Natural killer cell treated with Interleukin-12 subunit alpha and Interleukin-12 subunit beta and Interleukin-15 and Interleukin-18, amount 100 ng/mL, for 72 hours (primary cell): ENCODE measurements around the gene SCNM1. TPM values are rescaled to one million over a fixed set of nuclear protein-coding genes. Genes with fewer than 3 reads are reported as not detected.
"Not testable (repeated sequence)": the region's sequence is repeated elsewhere in the genome, so short reads cannot be mapped to it uniquely, and the experiment has no call there.

ENCODE experiments used
- ATAC-seq, 2 donors: fragments of 150-1000 bp; cut with Tn5 transposase in 1 of 2; sonication (Bioruptor Pico), chemical (Tn5 transposase) in 1 of 2; 2 replicates each; pipeline ENCODE4 v1.10.0; 2021
- DNase-seq: peaks from one replicate; pipeline ENCODE4 v3.0.0; 2022; ENCODE audit warnings: low spot score
- H3K27ac Mint-ChIP-seq, 2 donors: 1 replicate in 1 of 2; 2 replicates in 1 of 2; pipeline ENCODE4 v1.8.0; 2022; ENCODE audit warnings: mixed read lengths in 2 of 2, mild to moderate bottlenecking in 1 of 2, moderate library complexity in 1 of 2
- H3K27me3 Mint-ChIP-seq, 2 donors: 1 replicate in 1 of 2; 2 replicates in 1 of 2; pipeline ENCODE4 v1.8.0; 2022; ENCODE audit warnings: mixed read lengths in 2 of 2
- H3K36me3 Mint-ChIP-seq: one replicate; pipeline ENCODE4 v1.8.0; 2022; ENCODE audit warnings: mixed read lengths
- H3K4me1 Mint-ChIP-seq, 2 donors: 1 replicate in 1 of 2; 2 replicates in 1 of 2; pipeline ENCODE4 v1.8.0; 2022; ENCODE audit warnings: low read depth in 2 of 2, mixed read lengths in 2 of 2, mild to moderate bottlenecking in 1 of 2
- H3K4me3 Mint-ChIP-seq: one replicate; pipeline ENCODE4 v1.8.0; 2022; ENCODE audit warnings: mixed read lengths
- H3K9me3 Mint-ChIP-seq: 2 replicates; pipeline ENCODE4 v1.8.0; 2022; ENCODE audit warnings: mixed read lengths
- total RNA-seq, 2 donors: library from RNA; stranded (reverse); gene quantifications; one replicate each; pipeline ENCODE4 v1.2.3, GENCODE V29; 2022

Gene SCNM1
- total RNA-seq, 2 donors from 2014 or later = 55.2 to 63.2 TPM

DNA sequence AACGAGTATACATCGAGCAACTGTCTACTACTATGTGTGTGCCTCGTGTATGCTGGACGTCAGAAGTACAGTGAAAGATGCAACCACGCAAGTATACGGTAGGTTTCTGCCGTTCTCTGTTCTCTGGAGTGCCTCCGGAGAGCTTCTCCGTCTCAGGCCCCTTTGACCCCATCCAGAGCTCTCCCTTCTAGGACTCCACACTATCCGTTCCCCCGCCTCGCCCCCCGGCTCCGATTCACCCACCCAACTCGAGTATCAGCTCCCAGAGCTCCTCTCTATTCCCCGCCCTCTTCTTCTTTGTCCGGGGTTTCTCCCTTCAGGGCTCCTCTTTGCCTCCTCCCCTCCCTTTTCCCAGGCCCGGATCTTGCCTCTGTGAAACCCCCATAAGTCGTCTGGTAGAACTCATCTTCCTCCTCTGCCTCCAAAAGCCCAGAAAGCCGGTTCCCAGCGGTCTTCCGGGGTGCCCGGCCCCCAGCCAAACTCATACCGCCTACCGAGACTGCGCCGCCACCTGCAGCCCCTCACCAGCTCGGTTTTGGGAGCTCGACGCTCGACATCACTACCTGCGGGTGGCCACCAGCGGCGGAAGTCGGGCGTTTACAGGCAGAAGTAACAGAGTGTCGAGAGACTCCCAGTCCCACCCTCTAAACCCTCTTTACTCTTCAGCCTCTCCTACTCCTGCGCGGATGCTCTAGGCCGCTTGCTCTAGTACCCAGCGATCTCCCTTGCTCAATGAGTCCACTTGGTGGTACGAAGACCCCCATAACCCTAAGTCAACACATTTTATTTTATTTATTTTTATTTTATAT, 23.9 kb downstream of the SCNM1 start, which contains the start of gene VPS72:
VPS72 (minus strand) TSS at position 561 of the 809 bp plus-strand sequence; CDS start at position 485, 76 bp downstream.
- Mint-ChIP-seq H3K36me3 (no peaks in the 10 kb centered on the region), H3K27ac (peak within 1 kb of the TSS; percentile 100), H3K27me3 (peaks cover 0 to 3% of the 10 kb centered on the region in 2 donors), H3K4me1 (peaks cover 30 to 34% of the 10 kb centered on the region in 2 donors), H3K4me3 (peak within 1 kb of the TSS; percentile 100), H3K9me3 (no peaks in the 10 kb centered on the region)
- peak; percentile 98 to 99 for ATAC-seq
- DNase-seq = peak; percentile 91

DNA sequence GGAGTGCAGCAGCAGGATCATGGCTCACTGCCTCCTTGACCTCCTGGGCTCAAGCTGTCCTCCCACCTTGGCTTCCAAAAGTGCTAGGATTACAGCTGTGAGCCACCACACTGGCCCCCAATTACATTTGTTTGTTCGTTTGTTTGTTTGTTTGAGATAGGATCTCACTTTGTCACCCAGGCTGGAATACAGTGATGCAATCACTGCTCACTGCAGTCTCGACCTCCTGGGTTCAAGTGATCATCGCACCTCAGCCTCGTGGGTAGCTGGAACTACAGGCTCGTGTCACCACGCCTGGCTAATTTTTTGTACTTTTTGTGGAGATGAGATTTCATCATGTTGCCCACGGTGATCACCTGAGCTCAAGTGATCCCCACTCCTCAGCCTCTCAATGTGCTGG, 26.1 kb downstream of the SCNM1 start:
- DNase-seq (no peak), ATAC-seq (no peak)
- H3K4me1 Mint-ChIP-seq = peaks cover 30 to 33% of the 10 kb centered on the region in 2 donors
- H3K27me3 Mint-ChIP-seq = peaks cover 0 to 3% of the 10 kb centered on the region in 2 donors
- H3K4me3 Mint-ChIP-seq = no peak overlapping the region
- no peaks in the 10 kb centered on the region for H3K36me3 Mint-ChIP-seq
- no peak overlapping the region for H3K27ac Mint-ChIP-seq
- no peaks in the 10 kb centered on the region for H3K9me3 Mint-ChIP-seq

- no peak overlapping the region for H3K4me3 Mint-ChIP-seq
- H3K27me3 Mint-ChIP-seq = peaks cover 0 to 3% of the 10 kb centered on the region in 2 donors
- no peaks in the 10 kb centered on the region for H3K36me3 Mint-ChIP-seq
- ATAC-seq (no peak), DNase-seq (no peak)
- H3K27ac Mint-ChIP-seq = no peak overlapping the region
- H3K4me1 Mint-ChIP-seq = peaks cover 30 to 36% of the 10 kb centered on the region in 2 donors
- H3K9me3 Mint-ChIP-seq = no peaks in the 10 kb centered on the region
These were observed 27.4 kb downstream of the SCNM1 start for GRCh38 chr1:151193304-151193703.

DNA sequence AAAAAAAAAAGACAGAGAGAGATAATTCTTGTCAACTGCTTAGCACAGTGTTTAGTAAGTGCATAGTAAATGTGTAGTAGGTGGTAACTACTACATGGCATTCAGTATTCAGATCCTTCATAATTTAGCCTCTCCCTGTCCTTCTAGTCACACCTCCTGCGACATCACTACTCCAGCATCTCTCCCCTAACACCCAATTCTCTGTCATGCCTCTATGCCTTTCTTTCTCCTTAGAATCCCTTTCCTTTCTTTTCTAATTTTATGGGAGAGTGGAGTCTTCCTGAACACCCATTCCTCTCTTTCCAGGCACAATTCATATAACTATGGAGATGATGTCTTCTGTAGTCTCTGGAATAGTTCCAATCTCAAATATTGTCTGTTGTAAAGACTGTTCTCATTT, 27.9 kb downstream of the SCNM1 start:
- Mint-ChIP-seq H3K9me3 (no peaks in the 10 kb centered on the region), H3K4me3 (no peak overlapping the region), H3K27ac (no peak overlapping the region), H3K4me1 (peaks cover 29 to 34% of the 10 kb centered on the region in 2 donors), H3K27me3 (peaks cover 0 to 3% of the 10 kb centered on the region in 2 donors), H3K36me3 (peaks cover 1% of the 10 kb centered on the region)
- ATAC-seq (no peak), DNase-seq (no peak)

- not testable (repeated sequence) for H3K4me3 Mint-ChIP-seq, H3K9me3 Mint-ChIP-seq, H3K27me3 Mint-ChIP-seq, DNase-seq, ATAC-seq, H3K27ac Mint-ChIP-seq
- Mint-ChIP-seq H3K4me1 (peaks cover 32 to 36% of the 10 kb centered on the region in 2 donors), H3K36me3 (peaks cover 11% of the 10 kb centered on the region)
These were observed 29.1 kb downstream of the SCNM1 start for GRCh38 chr1:151194894-151195594.

GRCh38 chr1:151196292-151196800, 30.4 kb downstream of the SCNM1 start:
- DNase-seq = no peak
- Mint-ChIP-seq H3K9me3 (no peaks in the 10 kb centered on the region), H3K27ac (no peak overlapping the region), H3K4me1 (peaks cover 29 to 31% of the 10 kb centered on the region in 2 donors), H3K4me3 (peak overlapping the region; percentile 53), H3K27me3 (peaks cover 0 to 3% of the 10 kb centered on the region in 2 donors), H3K36me3 (peaks cover 11% of the 10 kb centered on the region)
- ATAC-seq = no peak

GRCh38 chr1:151197863-151198253, 31.9 kb downstream of the SCNM1 start:
- H3K27me3 Mint-ChIP-seq = peaks cover 0 to 3% of the 10 kb centered on the region in 2 donors
- H3K4me1 Mint-ChIP-seq = peaks cover 29 to 31% of the 10 kb centered on the region in 2 donors
- DNase-seq (no peak), ATAC-seq (no peak)
- peaks cover 11% of the 10 kb centered on the region for H3K36me3 Mint-ChIP-seq
- H3K4me3 Mint-ChIP-seq = peak overlapping the region; percentile 100
- no peaks in the 10 kb centered on the region for H3K9me3 Mint-ChIP-seq
- peak overlapping the region; percentile 93 to 99 for H3K27ac Mint-ChIP-seq

DNA sequence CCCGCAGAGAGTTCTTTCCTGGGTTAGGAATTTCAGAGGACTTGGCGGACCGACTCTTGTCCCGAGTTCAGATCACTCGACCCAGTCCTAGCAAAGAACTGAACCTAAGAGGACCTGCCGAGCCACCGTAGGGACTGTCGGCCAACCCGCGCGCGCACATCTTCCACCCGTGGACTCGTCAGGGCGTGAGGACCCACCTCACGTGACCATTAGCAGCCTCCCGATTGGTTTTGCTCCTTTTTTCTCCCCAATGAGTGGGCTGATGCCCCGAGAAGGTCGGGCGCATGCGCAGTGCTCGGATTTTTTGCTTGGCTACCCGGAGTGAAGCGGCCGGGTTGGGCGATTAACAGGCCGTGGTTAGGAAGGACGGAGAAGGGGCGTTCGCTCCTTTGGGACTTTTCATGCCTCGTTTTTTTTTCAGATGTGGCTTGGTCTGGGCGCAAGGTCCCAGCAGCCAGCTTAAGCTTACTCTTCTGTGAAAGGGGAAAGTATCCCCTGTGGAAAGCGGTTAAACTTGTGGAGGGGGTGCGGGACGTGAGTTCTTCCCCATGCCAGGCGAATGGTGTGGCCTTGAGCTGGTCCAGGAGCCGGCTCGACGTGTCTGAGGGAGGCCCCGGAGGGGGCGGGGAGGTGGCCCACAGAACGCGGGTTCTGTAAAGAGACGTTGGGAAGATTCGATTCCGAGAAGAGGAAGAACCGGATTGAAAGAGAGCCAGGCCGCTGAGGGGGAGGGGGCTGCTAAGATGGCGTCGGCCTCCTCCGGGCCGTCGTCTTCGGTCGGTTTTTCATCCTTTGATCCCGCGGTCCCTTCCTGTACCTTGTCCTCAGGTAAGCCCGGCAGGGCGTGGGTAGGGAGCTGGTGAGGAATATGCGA, 32.5 kb downstream of the SCNM1 start, which contains the start of gene PIP5K1A:
PIP5K1A (plus strand) TSS at position 299 of the 874 bp plus-strand sequence; CDS start at position 744, 445 bp downstream.
- ATAC-seq = peak; percentile 98 to 99
- peak; percentile 98 for DNase-seq
- Mint-ChIP-seq H3K9me3 (no peaks in the 10 kb centered on the region), H3K27ac (peak within 1 kb of the TSS; percentile 93 to 99), H3K36me3 (peaks cover 11% of the 10 kb centered on the region), H3K27me3 (peaks cover 0 to 3% of the 10 kb centered on the region in 2 donors), H3K4me3 (peak within 1 kb of the TSS; percentile 100), H3K4me1 (peaks cover 29 to 31% of the 10 kb centered on the region in 2 donors)

GRCh38 chr1:151199873-151200581, 34.1 kb downstream of the SCNM1 start:
- DNase-seq (no peak), ATAC-seq (no peak)
- Mint-ChIP-seq H3K4me3 (peak overlapping the region; percentile 100), H3K27me3 (no peaks in the 10 kb centered on the region), H3K4me1 (peaks cover 29 to 31% of the 10 kb centered on the region in 2 donors), H3K9me3 (no peaks in the 10 kb centered on the region), H3K36me3 (peaks cover 11% of the 10 kb centered on the region), H3K27ac (peak overlapping the region; percentile 93 to 99)

DNA sequence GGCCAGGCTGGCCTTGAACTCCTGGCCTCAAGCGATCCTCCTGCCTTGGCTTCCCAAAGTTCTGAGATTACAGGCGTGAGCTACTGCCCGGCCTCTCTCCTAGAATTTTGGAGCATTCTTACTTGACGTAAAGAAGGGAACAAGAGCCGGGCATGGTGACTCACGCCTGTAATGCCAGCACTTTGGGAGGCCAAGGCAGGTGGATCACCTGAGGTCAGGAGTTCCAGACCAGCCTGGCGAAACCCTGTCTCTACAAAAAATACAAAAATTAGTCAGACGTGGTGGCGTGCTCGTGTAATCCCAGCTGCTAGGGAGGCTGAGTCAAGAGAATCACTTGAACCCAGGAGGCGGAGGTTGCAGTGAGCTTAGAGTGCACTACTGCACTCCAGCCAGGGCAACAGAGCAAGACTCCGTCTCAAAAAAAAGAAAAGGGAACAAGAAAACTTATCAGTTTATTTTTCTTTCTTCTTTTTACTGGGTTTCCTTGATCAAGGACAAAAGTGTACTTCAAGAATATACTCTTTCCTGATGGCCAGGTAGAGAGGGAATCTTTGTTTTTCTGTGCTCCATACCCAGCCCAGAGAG, 39.5 kb downstream of the SCNM1 start:
- not testable (repeated sequence) for DNase-seq, H3K4me1 Mint-ChIP-seq, H3K27me3 Mint-ChIP-seq, H3K36me3 Mint-ChIP-seq, H3K9me3 Mint-ChIP-seq, H3K27ac Mint-ChIP-seq, H3K4me3 Mint-ChIP-seq, ATAC-seq

GRCh38 chr1:151210830-151211229, 44.9 kb downstream of the SCNM1 start:
- H3K36me3 Mint-ChIP-seq = no peaks in the 10 kb centered on the region
- peak overlapping the region in 1 of 2 donors; percentile 21 for H3K27ac Mint-ChIP-seq
- no peaks in the 10 kb centered on the region for H3K27me3 Mint-ChIP-seq
- no peak for ATAC-seq
- H3K4me1 Mint-ChIP-seq = peaks cover 10 to 12% of the 10 kb centered on the region in 2 donors
- H3K9me3 Mint-ChIP-seq = no peaks in the 10 kb centered on the region
- H3K4me3 Mint-ChIP-seq = no peak overlapping the region
- no peak for DNase-seq

GRCh38 chr1:151211972-151212705, 46.2 kb downstream of the SCNM1 start:
- ATAC-seq (no peak), DNase-seq (no peak)
- Mint-ChIP-seq H3K4me1 (peaks cover 11 to 15% of the 10 kb centered on the region in 2 donors), H3K4me3 (no peak overlapping the region), H3K36me3 (no peaks in the 10 kb centered on the region), H3K9me3 (no peaks in the 10 kb centered on the region), H3K27me3 (no peaks in the 10 kb centered on the region), H3K27ac (peak overlapping the region in 1 of 2 donors; percentile 53)
